Transverse colon (tissue), 4 donors: ENCODE data around the gene KCNK5.

ENCODE experiments used
- POLR2A ChIP-seq: fragments of 450-650 bp; IDR thresholded peaks from one replicate; pipeline ENCODE4 v1.6.1; 2016; ENCODE audit warnings: antibody characterized with exemption, mild to moderate bottlenecking, moderate library complexity
- POLR2AphosphoS5 ChIP-seq, 3 donors: sonication (generic); formaldehyde crosslinking; IDR thresholded peaks; one replicate each; pipeline ENCODE4 v1.6.1; 2016; ENCODE audit warnings: antibody characterized with exemption in 3 of 3
- TF ChIP-seq, protein P1 (sequence below), 5 experiments: fragments of 200-600 bp in 3 of 5; fragments of 450-650 bp in 2 of 5; sonication (generic) in 3 of 5; IDR thresholded peaks; 1 replicate in 2 of 5; 2 replicates in 3 of 5; pipeline ENCODE4 v1.5.1; 2016 to 2017; ENCODE audit warnings: antibody characterized with exemption in 5 of 5, inconsistent platforms in 3 of 5, mild to moderate bottlenecking in 2 of 5, moderate library complexity in 1 of 5

DNA sequence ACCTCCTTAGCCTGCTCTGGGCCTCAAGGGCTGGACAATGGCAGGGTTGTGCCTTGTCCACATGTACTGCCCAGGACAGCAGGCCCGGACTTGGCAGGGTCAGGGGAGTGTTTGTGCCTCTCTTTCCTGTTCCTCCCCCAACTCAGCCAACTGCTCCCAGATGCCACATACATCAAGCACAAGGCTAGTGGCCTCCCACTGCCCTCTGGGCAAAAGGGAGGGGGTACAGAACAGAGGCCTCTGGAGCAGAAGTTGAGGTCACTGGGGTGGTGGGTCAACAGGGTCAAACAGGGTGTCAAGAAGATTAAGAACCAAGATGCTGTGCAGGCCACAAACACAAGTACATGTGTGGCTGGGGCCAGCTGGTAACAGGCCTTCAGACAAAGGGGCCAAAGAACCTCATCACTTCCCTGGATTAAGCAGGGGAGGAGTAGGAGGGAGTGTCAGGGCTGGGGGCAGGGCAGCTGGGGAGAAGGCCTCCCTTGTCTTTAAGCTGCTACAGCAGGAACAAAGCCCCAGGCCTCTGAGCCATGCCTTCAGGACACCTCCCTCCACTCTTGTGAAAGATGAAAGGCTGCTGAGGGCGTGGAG, 36.0 kb downstream of the KCNK5 start:
- TF ChIP-seq, protein P1, sequence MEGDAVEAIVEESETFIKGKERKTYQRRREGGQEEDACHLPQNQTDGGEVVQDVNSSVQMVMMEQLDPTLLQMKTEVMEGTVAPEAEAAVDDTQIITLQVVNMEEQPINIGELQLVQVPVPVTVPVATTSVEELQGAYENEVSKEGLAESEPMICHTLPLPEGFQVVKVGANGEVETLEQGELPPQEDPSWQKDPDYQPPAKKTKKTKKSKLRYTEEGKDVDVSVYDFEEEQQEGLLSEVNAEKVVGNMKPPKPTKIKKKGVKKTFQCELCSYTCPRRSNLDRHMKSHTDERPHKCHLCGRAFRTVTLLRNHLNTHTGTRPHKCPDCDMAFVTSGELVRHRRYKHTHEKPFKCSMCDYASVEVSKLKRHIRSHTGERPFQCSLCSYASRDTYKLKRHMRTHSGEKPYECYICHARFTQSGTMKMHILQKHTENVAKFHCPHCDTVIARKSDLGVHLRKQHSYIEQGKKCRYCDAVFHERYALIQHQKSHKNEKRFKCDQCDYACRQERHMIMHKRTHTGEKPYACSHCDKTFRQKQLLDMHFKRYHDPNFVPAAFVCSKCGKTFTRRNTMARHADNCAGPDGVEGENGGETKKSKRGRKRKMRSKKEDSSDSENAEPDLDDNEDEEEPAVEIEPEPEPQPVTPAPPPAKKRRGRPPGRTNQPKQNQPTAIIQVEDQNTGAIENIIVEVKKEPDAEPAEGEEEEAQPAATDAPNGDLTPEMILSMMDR (IDR thresholded peaks at IDR 0.05) = no peak
- no peak for TF ChIP-seq POLR2A
- TF ChIP-seq POLR2AphosphoS5 (IDR thresholded peaks at IDR 0.05) = no peak
